Raji (cell line): ENCODE results near the gene RBM28.

Source experiments
- POLR2A ChIP-seq: IDR thresholded peaks from 2 replicates; pipeline ENCODE4 v1.6.1; 2011; ENCODE audit warnings: low read depth, low read length, control low read depth; ENCODE audit not compliant: insufficient read depth

RBM28 gene

DNA sequence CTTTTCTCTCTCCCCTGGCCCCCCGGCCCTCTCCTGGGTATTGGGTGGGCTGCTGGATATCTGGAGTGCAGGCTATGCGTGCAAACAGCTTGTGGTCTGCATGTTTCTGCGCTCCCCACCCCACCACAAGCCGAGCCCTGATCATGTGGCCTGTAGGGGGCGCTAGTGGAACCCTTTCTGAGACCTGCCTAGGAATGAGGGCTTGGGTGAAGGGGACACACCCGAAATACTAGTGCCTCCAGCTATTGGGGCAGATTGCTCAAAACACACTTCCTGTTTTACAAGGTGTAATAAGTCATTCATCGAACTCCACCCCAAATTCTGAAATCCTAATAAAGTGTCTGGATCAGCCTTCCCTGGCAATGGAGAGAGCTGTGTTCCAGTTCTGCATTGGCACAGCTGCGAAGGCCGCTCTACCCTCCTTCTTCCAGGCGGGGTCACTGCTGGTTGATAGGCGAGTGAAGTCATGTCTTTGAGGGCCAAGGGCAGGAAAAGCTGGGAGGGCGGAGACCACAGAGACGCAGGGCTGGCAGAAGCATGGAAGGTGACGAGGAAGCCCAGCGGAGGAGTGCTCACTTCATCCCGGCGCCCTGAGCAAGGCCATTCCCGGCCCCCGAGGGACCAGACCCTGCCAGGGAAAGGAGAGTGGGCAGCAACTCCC, 37.6 kb upstream of the RBM28 start:
- TF ChIP-seq POLR2A: no peak

DNA sequence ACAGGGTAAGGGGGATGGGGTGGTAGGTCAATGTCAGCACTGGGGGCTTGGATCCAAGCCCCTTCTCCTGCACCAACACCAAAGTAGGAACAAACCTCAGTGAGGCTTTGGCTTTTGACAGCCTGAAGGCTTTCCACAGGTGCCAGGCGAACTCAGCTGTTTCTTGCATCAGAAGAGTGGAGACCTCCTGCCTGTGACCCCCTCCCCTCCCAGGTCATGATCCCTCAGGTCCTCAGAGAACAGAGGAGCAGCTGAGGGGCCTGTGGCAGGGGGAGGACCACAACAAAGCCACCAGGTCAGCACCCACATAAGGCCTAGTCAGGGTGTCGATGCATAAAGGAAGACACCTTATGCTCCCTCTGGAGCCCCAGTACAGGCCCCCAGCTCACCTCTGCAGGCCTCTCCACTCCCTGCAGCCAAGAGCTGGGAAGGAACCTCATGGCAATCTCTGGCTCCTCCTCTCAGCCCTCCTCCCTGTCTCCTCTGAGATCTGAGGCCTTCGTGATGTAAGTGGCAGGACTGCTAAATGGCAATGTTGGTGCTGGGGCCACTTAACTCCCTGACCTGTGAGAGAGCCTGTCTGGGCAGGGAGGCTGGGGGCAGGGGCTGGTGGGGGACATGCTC, 36.9 kb upstream of the RBM28 start:
- no peak for TF ChIP-seq POLR2A

DNA sequence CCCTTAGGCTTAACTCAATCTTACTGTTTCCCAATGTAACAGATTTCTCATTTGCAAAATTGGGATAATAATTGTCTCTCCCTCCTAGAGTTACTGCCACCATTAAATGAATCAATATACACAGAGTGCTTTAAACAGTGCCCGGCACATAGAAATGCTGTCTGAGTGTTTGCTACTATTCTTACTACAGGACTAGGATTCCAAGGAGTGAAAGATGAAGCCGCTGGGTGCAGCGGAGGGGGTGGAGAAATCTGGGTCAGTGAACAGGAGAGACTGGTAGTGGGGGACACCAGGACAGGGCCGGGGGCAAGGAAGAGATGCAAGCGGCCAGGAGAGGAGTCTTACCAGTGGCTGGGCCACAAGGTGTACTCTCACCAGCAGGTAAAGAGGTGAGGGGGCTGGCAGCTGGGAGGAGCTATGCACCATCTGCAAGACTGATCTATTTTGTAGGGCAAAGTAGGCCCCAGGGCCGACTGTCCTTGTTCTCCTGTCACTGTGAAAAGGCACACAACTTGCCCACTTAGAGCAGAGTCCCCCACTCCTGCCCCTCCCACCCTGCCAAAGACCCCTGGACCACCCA, 36.3 kb upstream of the RBM28 start:
- TF ChIP-seq POLR2A: no peak

DNA sequence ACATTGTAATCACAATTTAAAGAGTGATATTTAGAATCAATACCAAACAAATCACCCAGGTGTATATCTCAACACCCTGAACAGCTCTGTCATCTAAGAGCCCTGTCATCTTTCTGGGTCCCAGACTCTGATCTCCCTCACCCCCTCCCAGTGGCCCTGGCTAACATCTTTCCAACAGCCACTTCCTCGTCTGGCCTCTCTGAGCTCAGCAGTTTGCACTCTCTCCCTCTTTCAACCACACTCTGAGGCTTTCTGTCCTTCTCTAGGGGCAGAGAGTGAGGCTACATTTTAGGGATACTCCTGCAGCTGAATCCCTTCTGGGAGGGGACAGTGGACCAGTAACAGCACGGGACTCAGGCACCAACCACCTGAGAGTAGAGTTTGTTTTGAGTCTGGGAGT, 34.9 kb upstream of the RBM28 start:
- no peak for TF ChIP-seq POLR2A

DNA sequence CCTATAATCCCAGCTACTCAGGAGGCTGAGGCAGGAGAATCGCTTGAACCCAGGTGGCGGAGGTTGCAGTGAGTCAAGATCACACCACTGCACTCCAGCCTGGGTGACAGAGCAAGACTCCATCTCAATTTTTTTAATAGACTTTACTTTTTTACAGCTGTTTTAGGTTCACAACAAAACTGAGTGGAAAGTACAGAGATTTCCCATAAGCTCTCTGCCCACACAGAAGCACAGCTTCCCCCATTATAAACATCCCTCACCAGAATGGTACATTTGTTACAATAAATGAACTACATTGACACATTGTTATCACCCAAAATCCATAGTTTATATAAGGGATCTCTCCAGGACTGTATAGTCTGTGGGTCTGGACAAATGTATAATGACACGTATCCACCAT, 32.4 kb upstream of the RBM28 start:
- no peak for TF ChIP-seq POLR2A

DNA sequence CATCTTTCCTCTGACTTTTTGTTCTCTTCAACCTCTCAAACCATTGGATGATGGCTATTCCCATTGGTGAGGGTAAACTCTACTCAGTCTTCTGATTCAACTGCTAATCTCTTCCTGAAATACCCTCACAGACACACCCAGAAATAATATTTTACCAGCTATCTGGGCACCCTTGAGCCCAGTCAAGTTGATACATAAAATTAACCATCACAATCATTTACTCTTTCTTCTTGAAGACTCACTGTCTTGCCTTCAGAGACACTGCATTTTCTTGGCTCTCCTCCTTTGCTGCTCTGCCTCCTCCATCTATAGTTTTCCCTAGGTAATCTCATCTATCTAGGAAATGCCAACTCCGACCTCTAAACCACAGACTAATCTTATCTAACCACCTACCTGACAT, 30.3 kb upstream of the RBM28 start:
- no peak for TF ChIP-seq POLR2A

DNA sequence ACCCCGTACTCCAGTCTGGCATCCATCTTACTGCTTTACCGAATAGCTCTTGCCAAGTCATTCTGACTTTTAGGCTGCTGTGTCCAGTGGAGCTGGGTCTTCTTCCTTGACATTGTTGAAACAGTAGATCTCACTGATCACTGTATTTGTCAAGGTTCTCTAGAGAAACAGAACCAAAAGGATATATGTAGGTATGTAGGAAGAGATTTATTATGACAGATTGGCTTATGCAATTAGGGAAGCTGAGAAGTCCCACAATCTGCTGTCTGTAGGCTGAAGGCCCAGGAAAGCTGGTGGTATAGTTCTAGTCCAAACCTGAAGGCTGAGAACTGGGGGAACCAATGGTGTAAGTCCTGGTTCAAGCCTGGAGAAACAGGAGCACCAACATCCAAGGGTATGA, 29.9 kb upstream of the RBM28 start:
- TF ChIP-seq POLR2A: no peak

DNA sequence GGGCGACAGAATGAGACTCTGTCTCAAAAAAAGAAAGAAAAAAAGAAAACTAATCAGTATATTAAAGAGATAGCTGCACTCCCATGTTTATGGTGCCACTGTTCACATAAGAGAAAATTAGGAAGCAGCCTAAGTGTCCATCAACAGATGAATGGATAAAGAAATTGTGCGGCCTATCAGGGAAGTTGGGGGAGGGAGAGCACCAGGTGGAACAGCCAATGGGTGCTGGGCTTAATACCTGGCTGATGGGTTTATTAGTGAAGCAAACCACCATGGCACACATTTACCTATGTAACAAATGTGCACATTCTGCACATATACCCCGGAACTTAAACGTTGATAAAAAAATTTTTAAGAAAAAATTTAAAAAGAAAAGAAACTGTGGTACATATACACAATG, 26.8 kb upstream of the RBM28 start:
- no peak for TF ChIP-seq POLR2A

DNA sequence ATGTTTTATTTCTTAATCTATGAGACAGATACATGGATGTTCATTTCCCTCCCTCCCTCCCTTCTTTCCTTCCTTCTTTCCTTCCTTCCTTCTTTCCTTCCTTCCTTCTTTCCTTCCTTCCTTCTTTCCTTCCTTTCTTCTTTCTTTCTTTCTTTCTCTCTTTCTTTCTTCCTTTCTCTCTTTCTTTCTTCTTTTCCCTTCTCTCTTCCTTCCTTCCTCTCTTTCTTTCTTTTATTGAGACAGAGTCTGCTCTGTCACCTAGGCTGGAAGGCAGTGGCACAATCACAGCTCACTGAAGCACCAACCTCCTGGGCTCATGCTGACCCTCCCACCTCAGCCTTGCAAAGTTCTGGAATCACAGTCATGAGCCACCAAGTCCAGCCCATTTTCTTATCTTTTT, 23.3 kb upstream of the RBM28 start:
- TF ChIP-seq POLR2A: no peak

DNA sequence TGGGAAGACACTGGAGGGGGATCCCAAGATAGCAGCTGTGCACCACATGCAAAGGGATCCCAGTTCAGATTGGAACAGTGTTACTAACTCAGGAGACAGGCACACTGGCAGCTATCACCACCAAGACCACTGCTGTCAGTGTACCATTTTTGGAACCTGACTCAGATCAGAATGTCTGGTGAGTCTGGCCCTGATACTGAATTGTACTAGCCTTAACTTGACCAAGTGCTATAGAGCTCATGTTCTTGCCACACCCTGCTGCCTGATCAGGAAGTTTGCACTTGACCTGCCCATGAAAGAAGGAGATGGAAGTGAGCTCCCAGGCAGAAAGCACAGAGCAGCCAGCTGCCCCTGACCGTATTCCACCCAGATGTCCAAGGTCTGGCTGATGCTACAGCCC, 22.6 kb upstream of the RBM28 start:
- TF ChIP-seq POLR2A: no peak

DNA sequence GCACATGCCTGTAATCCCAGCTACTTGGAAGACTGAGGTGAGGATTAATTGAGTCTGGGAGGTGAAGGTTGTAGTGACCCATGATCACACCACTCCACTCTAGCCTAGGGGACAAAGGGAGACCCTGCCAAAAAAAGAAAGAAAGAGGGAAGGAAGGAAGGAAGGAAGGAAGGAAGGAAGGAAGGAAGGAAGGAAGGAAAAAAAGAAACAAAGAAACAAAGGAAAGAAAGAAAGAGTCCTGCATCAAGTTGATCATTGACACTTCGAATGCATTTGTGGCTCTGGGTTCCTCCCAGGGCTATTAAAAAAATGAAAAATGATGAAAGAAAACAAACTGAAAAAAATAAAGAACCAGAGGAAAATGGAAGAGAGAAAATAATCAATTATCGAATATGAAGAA, 21.7 kb upstream of the RBM28 start:
- TF ChIP-seq POLR2A: no peak

DNA sequence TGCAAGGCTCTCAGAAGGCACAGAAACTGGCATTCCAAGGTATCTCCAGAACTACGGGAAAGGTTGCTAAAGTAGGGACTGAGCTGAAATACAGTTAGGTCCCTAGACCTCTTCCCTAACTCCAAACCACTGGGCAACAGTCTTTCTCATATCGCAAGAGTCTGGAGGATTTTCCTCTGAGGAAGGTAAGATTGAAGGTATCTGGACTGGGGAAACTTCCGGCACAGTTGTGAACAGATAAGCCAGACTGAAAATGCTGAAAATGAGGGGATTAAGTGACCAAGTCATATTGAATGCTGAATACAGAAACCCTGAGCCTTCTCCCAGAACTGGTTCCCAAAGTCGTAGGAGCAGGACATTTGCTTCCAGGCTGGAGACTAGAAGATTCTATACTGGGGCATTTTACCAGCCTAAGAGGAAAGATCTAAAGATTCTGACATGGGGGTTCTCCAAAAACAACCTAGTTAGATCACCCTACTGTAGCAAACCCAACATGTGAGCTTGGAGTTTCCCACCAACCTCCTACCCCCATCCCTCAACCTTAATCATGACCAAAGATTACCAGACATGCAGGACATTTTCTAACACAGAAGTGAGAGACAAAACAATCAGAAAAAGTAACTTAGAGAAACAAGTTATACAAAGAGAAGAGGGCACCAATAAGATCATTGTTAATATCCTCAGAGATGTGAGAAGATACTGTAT, 20.6 kb upstream of the RBM28 start:
- no peak for TF ChIP-seq POLR2A

DNA sequence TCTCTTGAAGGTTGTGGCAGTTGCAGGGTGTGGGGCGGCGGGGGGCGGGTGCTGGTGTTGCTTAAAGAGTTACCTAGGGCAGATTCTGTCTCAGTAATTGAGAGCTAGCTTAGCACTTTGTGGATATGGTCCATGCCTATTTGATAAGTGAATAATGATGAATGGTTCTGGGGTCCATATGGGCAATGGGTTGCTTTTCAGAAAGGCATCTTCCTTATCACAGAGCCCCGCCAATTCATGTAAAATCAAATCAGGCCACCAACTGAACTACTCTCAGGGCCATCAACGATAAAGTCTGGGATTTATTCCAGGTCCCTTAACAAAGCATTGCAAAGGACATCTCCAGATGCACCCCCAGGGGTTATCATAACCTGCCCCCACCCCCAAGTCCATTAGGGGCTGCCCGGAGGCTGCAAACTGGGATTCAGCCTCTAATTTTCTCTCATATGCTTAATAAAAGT, 19.6 kb upstream of the RBM28 start:
- TF ChIP-seq POLR2A: no peak

DNA sequence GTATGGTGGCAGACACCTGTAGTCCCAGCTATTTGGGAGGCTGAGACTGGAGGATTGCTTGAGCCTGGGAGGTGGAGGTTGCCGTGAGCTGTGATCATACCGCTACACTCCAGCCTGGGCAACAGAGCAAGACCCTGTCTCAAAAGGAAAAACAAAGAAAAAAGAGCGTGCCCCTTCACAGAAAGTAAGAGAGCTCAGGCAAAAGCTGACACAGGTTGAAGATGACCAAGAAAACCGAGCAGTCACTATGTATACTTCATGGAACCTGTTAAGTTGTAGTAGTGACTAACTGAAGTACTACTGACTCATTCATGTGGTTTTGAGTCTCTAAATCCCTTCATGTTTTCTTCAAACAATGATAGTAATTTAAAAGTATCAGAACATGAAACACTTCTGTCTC, 19.0 kb upstream of the RBM28 start:
- no peak for TF ChIP-seq POLR2A

DNA sequence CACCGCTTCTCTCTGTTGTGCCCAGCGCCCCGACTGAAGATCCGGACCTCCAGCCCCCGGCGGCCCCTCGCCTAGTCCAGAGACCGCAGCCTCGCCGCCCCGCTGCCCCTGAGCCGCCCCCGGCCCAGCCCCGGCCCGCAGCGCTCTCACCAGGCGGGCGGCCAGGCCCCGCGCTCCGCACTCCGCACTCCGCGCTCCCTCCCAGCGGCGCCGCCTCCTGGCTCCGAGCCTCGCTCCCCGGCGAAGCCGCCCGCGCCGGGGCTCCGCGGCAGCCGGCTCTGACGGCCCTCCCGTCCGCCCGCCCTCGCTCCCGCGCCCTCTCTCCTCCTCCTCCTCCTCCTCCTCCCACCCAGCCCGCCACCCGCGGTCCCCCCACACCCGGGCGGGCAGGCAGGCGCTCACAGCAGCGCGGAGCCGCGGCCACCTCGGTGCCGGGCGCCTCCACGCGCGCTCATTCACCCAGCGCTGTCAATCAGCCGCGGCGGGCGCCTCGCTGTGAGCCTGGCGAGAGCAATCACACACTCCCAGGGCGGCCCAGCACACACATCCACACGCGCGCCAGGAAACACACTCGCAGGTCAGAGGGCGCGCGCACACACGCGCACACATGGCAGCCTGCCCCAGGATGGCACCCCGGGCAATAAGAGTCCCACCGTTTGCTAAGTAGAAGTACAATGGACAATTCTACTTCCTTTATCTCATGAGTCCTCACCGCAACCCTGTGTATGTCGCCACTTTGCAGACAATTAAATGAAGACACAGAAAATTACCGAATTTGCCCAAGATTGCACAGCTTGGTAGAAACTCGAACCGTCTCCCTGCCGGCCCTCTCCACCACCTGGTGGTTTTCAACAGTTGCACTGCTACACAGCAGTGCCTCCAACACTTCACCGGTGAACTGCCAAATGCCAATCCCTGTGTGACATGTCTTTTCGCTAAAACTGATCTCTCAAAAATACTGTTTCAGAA, 18.0 kb upstream of the RBM28 start, which contains the start of gene PRRT4:
Gene PRRT4 (minus strand): TSS at position 280 of the 969 bp plus-strand sequence.
- no peak for TF ChIP-seq POLR2A
